GM23338 (cell line): ENCODE data around the gene DAPK1.

Source experiments
- CREB1 ChIP-seq: fragments of 250-450 bp; sonication (Bioruptor Pico); IDR thresholded peaks from 2 replicates; pipeline ENCODE4 v1.5.0; 2020; ENCODE audit warnings: low read depth, mild to moderate bottlenecking, moderate library complexity
- EZH2 ChIP-seq: fragments of 200-600 bp; sonication (generic); IDR thresholded peaks from one replicate; pipeline ENCODE4 v1.8.0; 2017; ENCODE audit warnings: antibody characterized with exemption, mild to moderate bottlenecking, low read depth; ENCODE audit not compliant: unreplicated experiment
- EZH2phosphoT487 ChIP-seq: fragments of 200-600 bp; sonication (generic); IDR thresholded peaks from one replicate; pipeline ENCODE4 v1.8.1; 2018; ENCODE audit warnings: antibody characterized with exemption; ENCODE audit not compliant: unreplicated experiment
- JUNB ChIP-seq: IDR thresholded peaks from one replicate; pipeline ENCODE4 v1.6.1; 2016; ENCODE audit warnings: antibody characterized with exemption; ENCODE audit not compliant: unreplicated experiment
- NANOG ChIP-seq: IDR thresholded peaks from 2 replicates; pipeline ENCODE4 v1.6.1; 2016; ENCODE audit warnings: antibody characterized with exemption, borderline replicate concordance
- POLR2AphosphoS5 ChIP-seq: IDR thresholded peaks from 2 replicates; pipeline ENCODE4 v1.6.1; 2016; ENCODE audit warnings: antibody characterized with exemption, low read depth
- ZNF114 ChIP-seq: fragments of 250-450 bp; sonication (Bioruptor Pico); IDR thresholded peaks from 2 replicates; pipeline ENCODE4 v1.5.0; 2020; ENCODE audit warnings: mild to moderate bottlenecking, moderate library complexity
- TF ChIP-seq, protein P1 (sequence below), 2 experiments: fragments of 200-600 bp in 1 of 2; sonication (generic) in 1 of 2; conservative IDR thresholded peaks; 2 replicates each; pipeline versions ENCODE4 v1.5.1 to v1.6.1; 2016 to 2017; ENCODE audit warnings: antibody characterized with exemption in 2 of 2, low read depth in 2 of 2, mild to moderate bottlenecking in 2 of 2, moderate library complexity in 1 of 2
- TF ChIP-seq, protein P2 (sequence below): IDR thresholded peaks from one replicate; pipeline ENCODE4 v1.6.1; 2018; ENCODE audit warnings: antibody characterized with exemption; ENCODE audit not compliant: unreplicated experiment

DNA sequence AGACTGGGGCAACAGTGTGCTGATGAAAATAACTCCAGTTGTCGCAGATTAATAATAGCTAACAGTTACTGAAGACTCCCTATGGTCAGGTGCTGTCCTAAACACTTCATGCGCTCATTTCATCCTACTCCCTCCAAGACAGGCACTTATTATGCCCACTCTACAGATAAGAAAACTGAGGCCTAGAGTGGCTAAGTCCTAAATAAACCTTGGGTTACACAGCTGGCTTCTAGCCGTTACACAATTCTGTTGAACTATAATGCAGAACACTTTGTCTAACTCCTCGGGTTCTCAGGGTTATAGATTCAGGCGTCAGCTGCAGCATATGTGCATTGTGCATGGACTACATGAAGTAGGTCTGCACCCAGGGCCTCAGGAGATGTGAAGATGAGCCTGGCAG, 103.9 kb downstream of the DAPK1 start:
- TF ChIP-seq, protein P1, sequence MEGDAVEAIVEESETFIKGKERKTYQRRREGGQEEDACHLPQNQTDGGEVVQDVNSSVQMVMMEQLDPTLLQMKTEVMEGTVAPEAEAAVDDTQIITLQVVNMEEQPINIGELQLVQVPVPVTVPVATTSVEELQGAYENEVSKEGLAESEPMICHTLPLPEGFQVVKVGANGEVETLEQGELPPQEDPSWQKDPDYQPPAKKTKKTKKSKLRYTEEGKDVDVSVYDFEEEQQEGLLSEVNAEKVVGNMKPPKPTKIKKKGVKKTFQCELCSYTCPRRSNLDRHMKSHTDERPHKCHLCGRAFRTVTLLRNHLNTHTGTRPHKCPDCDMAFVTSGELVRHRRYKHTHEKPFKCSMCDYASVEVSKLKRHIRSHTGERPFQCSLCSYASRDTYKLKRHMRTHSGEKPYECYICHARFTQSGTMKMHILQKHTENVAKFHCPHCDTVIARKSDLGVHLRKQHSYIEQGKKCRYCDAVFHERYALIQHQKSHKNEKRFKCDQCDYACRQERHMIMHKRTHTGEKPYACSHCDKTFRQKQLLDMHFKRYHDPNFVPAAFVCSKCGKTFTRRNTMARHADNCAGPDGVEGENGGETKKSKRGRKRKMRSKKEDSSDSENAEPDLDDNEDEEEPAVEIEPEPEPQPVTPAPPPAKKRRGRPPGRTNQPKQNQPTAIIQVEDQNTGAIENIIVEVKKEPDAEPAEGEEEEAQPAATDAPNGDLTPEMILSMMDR (conservative IDR thresholded peaks at IDR 0.05; ENCODE audit: low read depth in 2 of 2): no peak
- no peak for TF ChIP-seq POLR2AphosphoS5
- TF ChIP-seq, protein P2, sequence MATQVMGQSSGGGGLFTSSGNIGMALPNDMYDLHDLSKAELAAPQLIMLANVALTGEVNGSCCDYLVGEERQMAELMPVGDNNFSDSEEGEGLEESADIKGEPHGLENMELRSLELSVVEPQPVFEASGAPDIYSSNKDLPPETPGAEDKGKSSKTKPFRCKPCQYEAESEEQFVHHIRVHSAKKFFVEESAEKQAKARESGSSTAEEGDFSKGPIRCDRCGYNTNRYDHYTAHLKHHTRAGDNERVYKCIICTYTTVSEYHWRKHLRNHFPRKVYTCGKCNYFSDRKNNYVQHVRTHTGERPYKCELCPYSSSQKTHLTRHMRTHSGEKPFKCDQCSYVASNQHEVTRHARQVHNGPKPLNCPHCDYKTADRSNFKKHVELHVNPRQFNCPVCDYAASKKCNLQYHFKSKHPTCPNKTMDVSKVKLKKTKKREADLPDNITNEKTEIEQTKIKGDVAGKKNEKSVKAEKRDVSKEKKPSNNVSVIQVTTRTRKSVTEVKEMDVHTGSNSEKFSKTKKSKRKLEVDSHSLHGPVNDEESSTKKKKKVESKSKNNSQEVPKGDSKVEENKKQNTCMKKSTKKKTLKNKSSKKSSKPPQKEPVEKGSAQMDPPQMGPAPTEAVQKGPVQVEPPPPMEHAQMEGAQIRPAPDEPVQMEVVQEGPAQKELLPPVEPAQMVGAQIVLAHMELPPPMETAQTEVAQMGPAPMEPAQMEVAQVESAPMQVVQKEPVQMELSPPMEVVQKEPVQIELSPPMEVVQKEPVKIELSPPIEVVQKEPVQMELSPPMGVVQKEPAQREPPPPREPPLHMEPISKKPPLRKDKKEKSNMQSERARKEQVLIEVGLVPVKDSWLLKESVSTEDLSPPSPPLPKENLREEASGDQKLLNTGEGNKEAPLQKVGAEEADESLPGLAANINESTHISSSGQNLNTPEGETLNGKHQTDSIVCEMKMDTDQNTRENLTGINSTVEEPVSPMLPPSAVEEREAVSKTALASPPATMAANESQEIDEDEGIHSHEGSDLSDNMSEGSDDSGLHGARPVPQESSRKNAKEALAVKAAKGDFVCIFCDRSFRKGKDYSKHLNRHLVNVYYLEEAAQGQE: no peak
- no peak for TF ChIP-seq CREB1 (CRISPR knock-in tag)
- no peak for TF ChIP-seq ZNF114
- TF ChIP-seq EZH2phosphoT487: no peak
- no peak for TF ChIP-seq NANOG
- TF ChIP-seq JUNB: no peak
- no peak for TF ChIP-seq EZH2
